GM23338 (cell line): Measurements from ENCODE around the gene MTA3. TPM values are rescaled to one million over a fixed set of nuclear protein-coding genes. Genes with fewer than 3 reads are reported as not detected.
A peak's percentile ranks its signal among the peaks of the same experiment; 100 is the strongest.

Source experiments
- ATAC-seq: fragments of 200-7000 bp; cut with Tn5 transposase; 3 replicates; pipeline ENCODE4 v1.9.1; 2020
- DNase-seq: peaks from one replicate; pipeline ENCODE4 v3.0.0-alpha.2; 2015; ENCODE audit warnings: low spot score
- H2AFZ ChIP-seq: fragments of 200-600 bp; sonication (generic); 2 replicates; pipeline ENCODE4 v1.8.0; 2016; ENCODE audit warnings: antibody characterized with exemption, mild to moderate bottlenecking, moderate library complexity
- H3F3A ChIP-seq: fragments of 200-600 bp; sonication (generic); replicated peaks from 2 replicates; pipeline ENCODE4 v1.8.0; 2017; ENCODE audit warnings: antibody characterized with exemption, mixed run types, low read depth
- H3K27ac ChIP-seq: fragments of 200-600 bp; sonication (generic); 2 replicates; pipeline ENCODE4 v1.6.1; 2016; ENCODE audit warnings: low read depth
- H3K27me3 ChIP-seq: fragments of 200-600 bp; sonication (generic); 2 replicates; pipeline ENCODE4 v1.8.0; 2016; ENCODE audit warnings: mild to moderate bottlenecking, mixed run types, moderate library complexity; ENCODE audit not compliant: insufficient read depth
- H3K36me3 ChIP-seq: fragments of 200-600 bp; sonication (generic); 2 replicates; pipeline ENCODE4 v1.8.0; 2016; ENCODE audit warnings: mild to moderate bottlenecking; ENCODE audit not compliant: insufficient read depth
- H3K4me1 ChIP-seq: fragments of 200-600 bp; sonication (generic); 2 replicates; pipeline ENCODE4 v1.8.0; 2016; ENCODE audit warnings: mild to moderate bottlenecking, moderate library complexity; ENCODE audit not compliant: insufficient read depth
- H3K4me2 ChIP-seq: fragments of 200-600 bp; sonication (generic); 2 replicates; pipeline ENCODE4 v1.7.1; 2017; ENCODE audit warnings: mixed run types
- H3K4me3 ChIP-seq: fragments of 200-600 bp; sonication (generic); 2 replicates; pipeline ENCODE4 v1.6.1; 2016; ENCODE audit warnings: mixed run types
- H3K79me2 ChIP-seq: fragments of 200-600 bp; sonication (generic); replicated peaks from 2 replicates; pipeline ENCODE4 v1.8.0; 2017; ENCODE audit warnings: mild to moderate bottlenecking; ENCODE audit not compliant: insufficient read depth
- H3K9me2 ChIP-seq: fragments of 200-600 bp; sonication (generic); 2 replicates; pipeline ENCODE4 v1.8.0; 2017; ENCODE audit not compliant: insufficient read depth
- H4K20me1 ChIP-seq: fragments of 200-600 bp; sonication (generic); replicated peaks from 2 replicates; pipeline ENCODE4 v1.8.0; 2017; ENCODE audit warnings: mild to moderate bottlenecking; ENCODE audit not compliant: insufficient read depth
- H3K27ac Mint-ChIP-seq: 2 replicates; pipeline ENCODE4 v1.8.0; 2020; ENCODE audit warnings: inconsistent platforms, mild to moderate bottlenecking, moderate library complexity, mixed read lengths
- H3K27me3 Mint-ChIP-seq: 3 replicates; pipeline ENCODE4 v1.8.0; 2022; ENCODE audit warnings: low read depth, mild to moderate bottlenecking, moderate library complexity, mixed read lengths, inconsistent platforms; ENCODE audit not compliant: insufficient read depth, poor library complexity
- H3K36me3 Mint-ChIP-seq: 3 replicates; pipeline ENCODE4 v1.8.0; 2021; ENCODE audit warnings: low read depth, mild to moderate bottlenecking, inconsistent platforms, moderate library complexity, mixed read lengths
- H3K4me1 Mint-ChIP-seq: 3 replicates; pipeline ENCODE4 v1.8.0; 2020; ENCODE audit warnings: mild to moderate bottlenecking, inconsistent platforms, mixed read lengths
- H3K4me3 Mint-ChIP-seq: 3 replicates; pipeline ENCODE4 v1.8.0; 2021; ENCODE audit warnings: moderate library complexity, mild to moderate bottlenecking, inconsistent platforms, mixed read lengths
- H3K9me3 Mint-ChIP-seq: 3 replicates; pipeline ENCODE4 v1.8.0; 2020; ENCODE audit warnings: moderate library complexity, mild to moderate bottlenecking, inconsistent platforms, mixed read lengths
- CREB1 ChIP-seq: fragments of 250-450 bp; sonication (Bioruptor Pico); IDR thresholded peaks from 2 replicates; pipeline ENCODE4 v1.5.0; 2020; ENCODE audit warnings: low read depth, mild to moderate bottlenecking, moderate library complexity
- CTCF ChIP-seq, 2 experiments: fragments of 200-600 bp in 1 of 2; sonication (generic) in 1 of 2; conservative IDR thresholded peaks; 2 replicates each; pipeline versions ENCODE4 v1.5.1 to v1.6.1; 2016 to 2017; ENCODE audit warnings: antibody characterized with exemption in 2 of 2, low read depth in 2 of 2, mild to moderate bottlenecking in 2 of 2, moderate library complexity in 1 of 2
- ETS1 ChIP-seq: IDR thresholded peaks from 2 replicates; pipeline ENCODE4 v1.6.1; 2016; ENCODE audit warnings: antibody characterized with exemption
- EZH2 ChIP-seq: fragments of 200-600 bp; sonication (generic); IDR thresholded peaks from one replicate; pipeline ENCODE4 v1.8.0; 2017; ENCODE audit warnings: antibody characterized with exemption, mild to moderate bottlenecking, low read depth; ENCODE audit not compliant: unreplicated experiment
- EZH2phosphoT487 ChIP-seq: fragments of 200-600 bp; sonication (generic); IDR thresholded peaks from one replicate; pipeline ENCODE4 v1.8.1; 2018; ENCODE audit warnings: antibody characterized with exemption; ENCODE audit not compliant: unreplicated experiment
- JUNB ChIP-seq: IDR thresholded peaks from one replicate; pipeline ENCODE4 v1.6.1; 2016; ENCODE audit warnings: antibody characterized with exemption; ENCODE audit not compliant: unreplicated experiment
- NANOG ChIP-seq: IDR thresholded peaks from 2 replicates; pipeline ENCODE4 v1.6.1; 2016; ENCODE audit warnings: antibody characterized with exemption, borderline replicate concordance
- POLR2AphosphoS5 ChIP-seq: IDR thresholded peaks from 2 replicates; pipeline ENCODE4 v1.6.1; 2016; ENCODE audit warnings: antibody characterized with exemption, low read depth
- REST ChIP-seq: IDR thresholded peaks from one replicate; pipeline ENCODE4 v1.6.1; 2018; ENCODE audit warnings: antibody characterized with exemption; ENCODE audit not compliant: unreplicated experiment
- STAT1 ChIP-seq: IDR thresholded peaks from one replicate; pipeline ENCODE4 v1.6.1; 2016; ENCODE audit warnings: antibody characterized with exemption; ENCODE audit not compliant: unreplicated experiment
- ZNF114 ChIP-seq: fragments of 250-450 bp; sonication (Bioruptor Pico); IDR thresholded peaks from 2 replicates; pipeline ENCODE4 v1.5.0; 2020; ENCODE audit warnings: mild to moderate bottlenecking, moderate library complexity
- ZNF331 ChIP-seq: fragments of 250-450 bp; sonication (Bioruptor Pico); IDR thresholded peaks from 2 replicates; pipeline ENCODE4 v1.5.0; 2020; ENCODE audit warnings: low read depth, mild to moderate bottlenecking, moderate library complexity
- ZNF462 ChIP-seq: fragments of 250-450 bp; sonication (Bioruptor Pico); IDR thresholded peaks from 2 replicates; pipeline ENCODE4 v1.5.0; 2020; ENCODE audit warnings: mild to moderate bottlenecking, moderate library complexity
- polyA plus RNA-seq: library from polyadenylated mRNA; unstranded; fragments of >200 nt; fragmentation: Nextera tagmentation; extraction: Ambion mirVana; gene quantifications from 2 replicates; pipeline ENCODE4 v1.2.1, GENCODE V29; 2016
- total RNA-seq: library from RNA; depleted of rRNA; stranded (reverse); fragments of >200 nt; shearing (Covaris generic); gene quantifications from 2 replicates; pipeline ENCODE4 v1.2.3, GENCODE V29; 2014

MTA3 gene
- total and polyA plus RNA-seq, 2 experiments from 2014 or later: 162 to 208 TPM

- Histone ChIP-seq H3K27me3 (no peaks in the 10 kb centered on the region), H3K27ac (peak overlapping the region; percentile 65), H3K4me2 (0 out of 2 replicates have a peak overlapping the region, but pooled peaks have one; percentile 3), H3F3A (peaks cover 12% of the 10 kb centered on the region), H3K36me3 (no peaks in the 10 kb centered on the region; the same call in 1 of the 2 replicates), H2AFZ (no peak overlapping the region), H4K20me1 (0 out of 2 replicates have a peak, but pooled peaks cover under 1% of the 10 kb centered on the region), H3K4me1 (peaks cover 16% of the 10 kb centered on the region), H3K79me2 (peaks cover 3% of the 10 kb centered on the region), H3K9me2 (no peaks in the 10 kb centered on the region), H3K4me3 (no peak overlapping the region)
- peak; percentile 70 for DNase-seq
- no peak for TF ChIP-seq ZNF462 (CRISPR knock-in tag)
- TF ChIP-seq NANOG: no peak
- TF ChIP-seq STAT1: no peak
- no peak for TF ChIP-seq POLR2AphosphoS5
- no peak for TF ChIP-seq CREB1 (CRISPR knock-in tag)
- TF ChIP-seq JUNB: no peak
- no peak for TF ChIP-seq CTCF (conservative IDR thresholded peaks at IDR 0.05; ENCODE audit: low read depth in 2 of 2)
- TF ChIP-seq REST: no peak
- no peak for TF ChIP-seq ZNF331
- no peak for TF ChIP-seq ETS1
- no peak for TF ChIP-seq ZNF114
- TF ChIP-seq EZH2phosphoT487: no peak
- TF ChIP-seq EZH2: no peak
- Mint-ChIP-seq H3K27me3 (peaks cover 8% of the 10 kb centered on the region), H3K36me3 (peaks cover 43% of the 10 kb centered on the region), H3K4me3 (no peak overlapping the region), H3K27ac (peak overlapping the region; percentile 63), H3K4me1 (peaks cover 29% of the 10 kb centered on the region), H3K9me3 (no peaks in the 10 kb centered on the region)
- ATAC-seq: peak; percentile 92
Measured at GRCh38 chr2:42706836-42707235, 138.4 kb downstream of the MTA3 start.
